GM23338 (cell line): Measurements from ENCODE around the gene DIRAS2. TPM values are rescaled to one million over a fixed set of nuclear protein-coding genes. Genes with fewer than 3 reads are reported as not detected.

Experiments
- ATAC-seq: fragments of 200-7000 bp; cut with Tn5 transposase; 3 replicates; pipeline ENCODE4 v1.9.1; 2020
- DNase-seq: peaks from one replicate; pipeline ENCODE4 v3.0.0-alpha.2; 2015; ENCODE audit warnings: low spot score
- H2AFZ ChIP-seq: fragments of 200-600 bp; sonication (generic); 2 replicates; pipeline ENCODE4 v1.8.0; 2016; ENCODE audit warnings: antibody characterized with exemption, mild to moderate bottlenecking, moderate library complexity
- H3F3A ChIP-seq: fragments of 200-600 bp; sonication (generic); replicated peaks from 2 replicates; pipeline ENCODE4 v1.8.0; 2017; ENCODE audit warnings: antibody characterized with exemption, mixed run types, low read depth
- H3K27ac ChIP-seq: fragments of 200-600 bp; sonication (generic); 2 replicates; pipeline ENCODE4 v1.6.1; 2016; ENCODE audit warnings: low read depth
- H3K27me3 ChIP-seq: fragments of 200-600 bp; sonication (generic); 2 replicates; pipeline ENCODE4 v1.8.0; 2016; ENCODE audit warnings: mild to moderate bottlenecking, mixed run types, moderate library complexity; ENCODE audit not compliant: insufficient read depth
- H3K36me3 ChIP-seq: fragments of 200-600 bp; sonication (generic); 2 replicates; pipeline ENCODE4 v1.8.0; 2016; ENCODE audit warnings: mild to moderate bottlenecking; ENCODE audit not compliant: insufficient read depth
- H3K4me1 ChIP-seq: fragments of 200-600 bp; sonication (generic); 2 replicates; pipeline ENCODE4 v1.8.0; 2016; ENCODE audit warnings: mild to moderate bottlenecking, moderate library complexity; ENCODE audit not compliant: insufficient read depth
- H3K4me2 ChIP-seq: fragments of 200-600 bp; sonication (generic); 2 replicates; pipeline ENCODE4 v1.7.1; 2017; ENCODE audit warnings: mixed run types
- H3K4me3 ChIP-seq: fragments of 200-600 bp; sonication (generic); 2 replicates; pipeline ENCODE4 v1.6.1; 2016; ENCODE audit warnings: mixed run types
- H3K79me2 ChIP-seq: fragments of 200-600 bp; sonication (generic); replicated peaks from 2 replicates; pipeline ENCODE4 v1.8.0; 2017; ENCODE audit warnings: mild to moderate bottlenecking; ENCODE audit not compliant: insufficient read depth
- H3K9me2 ChIP-seq: fragments of 200-600 bp; sonication (generic); 2 replicates; pipeline ENCODE4 v1.8.0; 2017; ENCODE audit not compliant: insufficient read depth
- H4K20me1 ChIP-seq: fragments of 200-600 bp; sonication (generic); replicated peaks from 2 replicates; pipeline ENCODE4 v1.8.0; 2017; ENCODE audit warnings: mild to moderate bottlenecking; ENCODE audit not compliant: insufficient read depth
- H3K27ac Mint-ChIP-seq: 2 replicates; pipeline ENCODE4 v1.8.0; 2020; ENCODE audit warnings: inconsistent platforms, mild to moderate bottlenecking, moderate library complexity, mixed read lengths
- H3K27me3 Mint-ChIP-seq: 3 replicates; pipeline ENCODE4 v1.8.0; 2022; ENCODE audit warnings: low read depth, mild to moderate bottlenecking, moderate library complexity, mixed read lengths, inconsistent platforms; ENCODE audit not compliant: insufficient read depth, poor library complexity
- H3K36me3 Mint-ChIP-seq: 3 replicates; pipeline ENCODE4 v1.8.0; 2021; ENCODE audit warnings: low read depth, mild to moderate bottlenecking, inconsistent platforms, moderate library complexity, mixed read lengths
- H3K4me1 Mint-ChIP-seq: 3 replicates; pipeline ENCODE4 v1.8.0; 2020; ENCODE audit warnings: mild to moderate bottlenecking, inconsistent platforms, mixed read lengths
- H3K4me3 Mint-ChIP-seq: 3 replicates; pipeline ENCODE4 v1.8.0; 2021; ENCODE audit warnings: moderate library complexity, mild to moderate bottlenecking, inconsistent platforms, mixed read lengths
- H3K9me3 Mint-ChIP-seq: 3 replicates; pipeline ENCODE4 v1.8.0; 2020; ENCODE audit warnings: moderate library complexity, mild to moderate bottlenecking, inconsistent platforms, mixed read lengths
- CREB1 ChIP-seq: fragments of 250-450 bp; sonication (Bioruptor Pico); IDR thresholded peaks from 2 replicates; pipeline ENCODE4 v1.5.0; 2020; ENCODE audit warnings: low read depth, mild to moderate bottlenecking, moderate library complexity
- CTCF ChIP-seq, 2 experiments: fragments of 200-600 bp in 1 of 2; sonication (generic) in 1 of 2; conservative IDR thresholded peaks; 2 replicates each; pipeline versions ENCODE4 v1.5.1 to v1.6.1; 2016 to 2017; ENCODE audit warnings: antibody characterized with exemption in 2 of 2, low read depth in 2 of 2, mild to moderate bottlenecking in 2 of 2, moderate library complexity in 1 of 2
- EZH2phosphoT487 ChIP-seq: fragments of 200-600 bp; sonication (generic); IDR thresholded peaks from one replicate; pipeline ENCODE4 v1.8.1; 2018; ENCODE audit warnings: antibody characterized with exemption; ENCODE audit not compliant: unreplicated experiment
- NANOG ChIP-seq: IDR thresholded peaks from 2 replicates; pipeline ENCODE4 v1.6.1; 2016; ENCODE audit warnings: antibody characterized with exemption, borderline replicate concordance
- STAT1 ChIP-seq: IDR thresholded peaks from one replicate; pipeline ENCODE4 v1.6.1; 2016; ENCODE audit warnings: antibody characterized with exemption; ENCODE audit not compliant: unreplicated experiment
- ZNF331 ChIP-seq: fragments of 250-450 bp; sonication (Bioruptor Pico); IDR thresholded peaks from 2 replicates; pipeline ENCODE4 v1.5.0; 2020; ENCODE audit warnings: low read depth, mild to moderate bottlenecking, moderate library complexity
- ZNF462 ChIP-seq: fragments of 250-450 bp; sonication (Bioruptor Pico); IDR thresholded peaks from 2 replicates; pipeline ENCODE4 v1.5.0; 2020; ENCODE audit warnings: mild to moderate bottlenecking, moderate library complexity
- polyA plus RNA-seq: library from polyadenylated mRNA; unstranded; fragments of >200 nt; fragmentation: Nextera tagmentation; extraction: Ambion mirVana; gene quantifications from 2 replicates; pipeline ENCODE4 v1.2.1, GENCODE V29; 2016
- total RNA-seq: library from RNA; depleted of rRNA; stranded (reverse); fragments of >200 nt; shearing (Covaris generic); gene quantifications from 2 replicates; pipeline ENCODE4 v1.2.3, GENCODE V29; 2014
- TF ChIP-seq, protein P1 (sequence below): IDR thresholded peaks from one replicate; pipeline ENCODE4 v1.6.1; 2018; ENCODE audit warnings: antibody characterized with exemption; ENCODE audit not compliant: unreplicated experiment

DIRAS2 gene
- total and polyA plus RNA-seq, 2 experiments from 2014 or later: 0.13 to 0.28 TPM

- TF ChIP-seq ZNF462 (CRISPR knock-in tag) (no peak), ZNF331 (no peak), CTCF (conservative IDR thresholded peaks at IDR 0.05; ENCODE audit: low read depth in 2 of 2) (no peak), STAT1 (no peak), CREB1 (CRISPR knock-in tag) (no peak), NANOG (no peak)
Measured at GRCh38 chr9:90651246-90651645, 8.6 kb upstream of the DIRAS2 start (continued).

DNA sequence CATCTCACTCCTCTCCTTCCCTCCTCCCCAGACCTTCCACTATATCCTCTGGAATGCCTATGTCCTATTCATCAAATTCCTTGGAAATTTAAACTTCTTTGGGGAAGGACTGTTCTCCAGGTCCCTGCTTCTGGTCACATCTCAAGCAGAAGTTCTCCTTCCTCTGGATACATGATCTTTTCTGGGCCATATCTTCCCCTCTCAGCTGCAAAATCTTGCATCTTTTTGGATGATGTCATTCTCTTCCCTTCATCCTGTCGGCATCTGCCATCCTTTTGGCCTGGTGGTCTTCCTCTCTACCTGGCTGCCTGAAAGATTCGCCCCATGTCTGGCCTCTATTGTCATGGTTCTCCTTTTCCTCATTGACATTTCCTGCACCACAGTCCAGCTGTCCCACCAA is 5.2 kb upstream of the DIRAS2 start:
- ATAC-seq: no peak
- peaks cover 14% of the 10 kb centered on the region for H3K9me3 Mint-ChIP-seq
- TF ChIP-seq, protein P1, sequence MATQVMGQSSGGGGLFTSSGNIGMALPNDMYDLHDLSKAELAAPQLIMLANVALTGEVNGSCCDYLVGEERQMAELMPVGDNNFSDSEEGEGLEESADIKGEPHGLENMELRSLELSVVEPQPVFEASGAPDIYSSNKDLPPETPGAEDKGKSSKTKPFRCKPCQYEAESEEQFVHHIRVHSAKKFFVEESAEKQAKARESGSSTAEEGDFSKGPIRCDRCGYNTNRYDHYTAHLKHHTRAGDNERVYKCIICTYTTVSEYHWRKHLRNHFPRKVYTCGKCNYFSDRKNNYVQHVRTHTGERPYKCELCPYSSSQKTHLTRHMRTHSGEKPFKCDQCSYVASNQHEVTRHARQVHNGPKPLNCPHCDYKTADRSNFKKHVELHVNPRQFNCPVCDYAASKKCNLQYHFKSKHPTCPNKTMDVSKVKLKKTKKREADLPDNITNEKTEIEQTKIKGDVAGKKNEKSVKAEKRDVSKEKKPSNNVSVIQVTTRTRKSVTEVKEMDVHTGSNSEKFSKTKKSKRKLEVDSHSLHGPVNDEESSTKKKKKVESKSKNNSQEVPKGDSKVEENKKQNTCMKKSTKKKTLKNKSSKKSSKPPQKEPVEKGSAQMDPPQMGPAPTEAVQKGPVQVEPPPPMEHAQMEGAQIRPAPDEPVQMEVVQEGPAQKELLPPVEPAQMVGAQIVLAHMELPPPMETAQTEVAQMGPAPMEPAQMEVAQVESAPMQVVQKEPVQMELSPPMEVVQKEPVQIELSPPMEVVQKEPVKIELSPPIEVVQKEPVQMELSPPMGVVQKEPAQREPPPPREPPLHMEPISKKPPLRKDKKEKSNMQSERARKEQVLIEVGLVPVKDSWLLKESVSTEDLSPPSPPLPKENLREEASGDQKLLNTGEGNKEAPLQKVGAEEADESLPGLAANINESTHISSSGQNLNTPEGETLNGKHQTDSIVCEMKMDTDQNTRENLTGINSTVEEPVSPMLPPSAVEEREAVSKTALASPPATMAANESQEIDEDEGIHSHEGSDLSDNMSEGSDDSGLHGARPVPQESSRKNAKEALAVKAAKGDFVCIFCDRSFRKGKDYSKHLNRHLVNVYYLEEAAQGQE: no peak
- no peak for TF ChIP-seq EZH2phosphoT487

More for the DNA sequence above, 5.2 kb upstream of the DIRAS2 start:
- peaks cover 4% of the 10 kb centered on the region; the same call in 1 of the 2 replicates for H3K4me1 ChIP-seq
- Mint-ChIP-seq H3K4me3 (no peak overlapping the region), H3K4me1 (peaks cover 5% of the 10 kb centered on the region), H3K27ac (no peak overlapping the region), H3K27me3 (peaks cover 4% of the 10 kb centered on the region), H3K36me3 (peaks cover 7% of the 10 kb centered on the region; the same call in 2 of the 3 replicates)
- no peak overlapping the region for H3K4me3 ChIP-seq
- H3K27ac ChIP-seq: no peak overlapping the region
- H3K36me3 ChIP-seq: no peaks in the 10 kb centered on the region
- H4K20me1 ChIP-seq: no peaks in the 10 kb centered on the region
- peaks cover 9% of the 10 kb centered on the region; the same call in 1 of the 2 replicates for H3K27me3 ChIP-seq
- H3K9me2 ChIP-seq: no peaks in the 10 kb centered on the region; the same call in 1 of the 2 replicates
- no peaks in the 10 kb centered on the region for H3F3A ChIP-seq
- no peak overlapping the region for H3K4me2 ChIP-seq
- no peaks in the 10 kb centered on the region for H3K79me2 ChIP-seq
- DNase-seq: no peak
- H2AFZ ChIP-seq: no peak overlapping the region
